IMR-90 (cell line): Measurements from ENCODE around the gene CTNNA2. TPM values are rescaled to one million over a fixed set of nuclear protein-coding genes. Genes with fewer than 3 reads are reported as not detected.

Experiments
- ATAC-seq: fragments of 200-7000 bp; cut with Tn5 transposase; 2 replicates; pipeline ENCODE4 v1.9.1; 2020; ENCODE audit warnings: low read depth, mild to moderate bottlenecking, moderate library complexity
- BruUV-seq: library from RNA; stranded (reverse); fragments of 400-500 nt; replicated peaks from 2 replicates; lab custom pipeline; 2021; lab: Mats Ljungman, UMichigan
- CTCF ChIA-PET: fragments of 300-600 bp; formaldehyde crosslinking; extraction: SDS; loops from one replicate; lab custom pipeline; 2021; ENCODE audit warnings: antibody characterized with exemption; lab: Yijun Ruan, JAX
- POLR2A ChIA-PET: fragments of 300-600 bp; sonication (Branson Sonifier 250); formaldehyde crosslinking; loops from one replicate; lab custom pipeline; 2022; ENCODE audit warnings: antibody characterized with exemption; ENCODE audit not compliant: unreplicated experiment; lab: Charles Lee
- DNase-seq: peaks from one replicate; pipeline ENCODE4 v3.0.0; 2013
- H2AFZ ChIP-seq: replicated peaks from 2 replicates; pipeline ENCODE3; 2013; ENCODE audit warnings: low read length, mild to moderate bottlenecking; ENCODE audit not compliant: poor library complexity
- H2AK5ac ChIP-seq: 2 replicates; pipeline ENCODE4 v1.6.1; 2013; ENCODE audit warnings: low read depth, low read length, inconsistent platforms
- H2AK9ac ChIP-seq: replicated peaks from 2 replicates; pipeline ENCODE3; 2013; ENCODE audit warnings: mild to moderate bottlenecking, low read depth, low read length, moderate library complexity; ENCODE audit not compliant: poor library complexity
- H2BK120ac ChIP-seq: 2 replicates; pipeline ENCODE4 v1.6.1; 2013; ENCODE audit warnings: low read depth, low read length, inconsistent platforms
- H2BK15ac ChIP-seq: 3 replicates; pipeline ENCODE4 v1.6.1; 2013; ENCODE audit warnings: low read depth, low read length, inconsistent platforms
- H2BK20ac ChIP-seq: 2 replicates; pipeline ENCODE4 v1.6.1; 2013; ENCODE audit warnings: low read depth, mild to moderate bottlenecking, inconsistent platforms, low read length, moderate library complexity
- H2BK5ac ChIP-seq: 2 replicates; pipeline ENCODE4 v1.6.1; 2013; ENCODE audit warnings: mild to moderate bottlenecking, low read depth, low read length, inconsistent platforms; ENCODE audit not compliant: poor library complexity, severe bottlenecking
- H3K14ac ChIP-seq: replicated peaks from 2 replicates; pipeline ENCODE4 v1.6.1; 2013; ENCODE audit warnings: low read depth, low read length, inconsistent platforms
- H3K18ac ChIP-seq: 2 replicates; pipeline ENCODE4 v1.6.1; 2013; ENCODE audit warnings: low read depth, low read length, control low read depth
- H3K23ac ChIP-seq: 2 replicates; pipeline ENCODE4 v1.6.1; 2013; ENCODE audit warnings: low read depth, low read length, inconsistent platforms
- H3K27ac ChIP-seq: 2 replicates; pipeline ENCODE4 v1.5.1; 2013; ENCODE audit warnings: mild to moderate bottlenecking, control low read depth, low read length; ENCODE audit not compliant: insufficient read depth
- H3K27me3 ChIP-seq: 2 replicates; pipeline ENCODE4 v1.6.1; 2013; ENCODE audit warnings: low read length; ENCODE audit not compliant: control insufficient read depth, insufficient read depth
- H3K36me3 ChIP-seq: 2 replicates; pipeline ENCODE4 v1.6.1; 2013; ENCODE audit warnings: low read length, mixed read lengths; ENCODE audit not compliant: control insufficient read depth, insufficient read depth
- H3K4ac ChIP-seq: 2 replicates; pipeline ENCODE4 v1.6.1; 2013; ENCODE audit warnings: low read depth, low read length, inconsistent platforms
- H3K4me1 ChIP-seq: 2 replicates; pipeline ENCODE4 v1.6.1; 2013; ENCODE audit warnings: low read length, mixed read lengths; ENCODE audit not compliant: control insufficient read depth, insufficient read depth
- H3K4me2 ChIP-seq: 2 replicates; pipeline ENCODE4 v1.6.1; 2013; ENCODE audit warnings: low read depth, mild to moderate bottlenecking, control low read depth, low read length, moderate library complexity
- H3K4me3 ChIP-seq: 2 replicates; pipeline ENCODE4 v1.5.1; 2013; ENCODE audit warnings: low read depth, mild to moderate bottlenecking, control low read depth, low read length, moderate library complexity; ENCODE audit not compliant: insufficient read depth
- H3K56ac ChIP-seq: 2 replicates; pipeline ENCODE4 v1.6.1; 2013; ENCODE audit warnings: low read length, inconsistent platforms; ENCODE audit not compliant: insufficient read depth; ENCODE audit errors: extremely low read depth
- H3K79me1 ChIP-seq, 2 experiments: 2 replicates each; pipeline ENCODE4 v1.6.1; 2013; ENCODE audit warnings: low read length in 2 of 2, inconsistent platforms in 1 of 2, low read depth in 1 of 2
- H3K9ac ChIP-seq: 2 replicates; pipeline ENCODE4 v1.6.1; 2013; ENCODE audit warnings: low read depth, low read length, control low read depth
- H3K9me1 ChIP-seq: 2 replicates; pipeline ENCODE4 v1.6.1; 2013; ENCODE audit warnings: low read length, inconsistent platforms; ENCODE audit not compliant: insufficient read depth
- H3K9me3 ChIP-seq: 2 replicates; pipeline ENCODE4 v1.6.1; 2013; ENCODE audit warnings: low read length; ENCODE audit not compliant: control insufficient read depth, insufficient read depth
- H4K20me1 ChIP-seq: 2 replicates; pipeline ENCODE4 v1.6.1; 2013; ENCODE audit warnings: low read length, inconsistent platforms; ENCODE audit not compliant: insufficient read depth
- H4K5ac ChIP-seq: 2 replicates; pipeline ENCODE4 v1.6.1; 2013; ENCODE audit warnings: mild to moderate bottlenecking, low read depth, low read length, control low read depth
- H4K8ac ChIP-seq, 2 experiments: 2 replicates each; pipeline ENCODE4 v1.6.1; 2013; ENCODE audit warnings: low read depth in 2 of 2, low read length in 2 of 2, control low read depth in 1 of 2, inconsistent platforms in 1 of 2
- H4K91ac ChIP-seq: 2 replicates; pipeline ENCODE4 v1.6.1; 2013; ENCODE audit warnings: low read depth, low read length, inconsistent platforms; ENCODE audit not compliant: insufficient read depth
- RAD21 ChIP-seq: IDR thresholded peaks from 2 replicates; pipeline ENCODE4 v1.6.1; 2012; ENCODE audit warnings: low read length, improper control_type of control experiment
- RFX5 ChIP-seq: IDR thresholded peaks from 2 replicates; pipeline ENCODE4 v1.8.0; 2012; ENCODE audit warnings: low read depth, mild to moderate bottlenecking, low read length, moderate library complexity
- WGBS, 2 experiments: methylation state at CpG; one replicate each; pipeline versions ENCODE4 v1.1.5 to v1.1.7; 2013; ENCODE audit warnings: missing lambda C conversion rate in 2 of 2; ENCODE audit not compliant: insufficient read length in 1 of 2; ENCODE audit errors: extremely low coverage in 2 of 2; 5-methylcytosine and 5-hydroxymethylcytosine counted together
- dilution Hi-C: fragments of 300-500 bp; cut with HindIII; formaldehyde crosslinking; loops from one replicate; pipeline ENCODE4 v1.14.3; 2018; ENCODE audit warnings: low sequenced_read_pairs; ENCODE audit not compliant: unreplicated experiment
- in situ Hi-C: fragments of 300-500 bp; cut with MboI; formaldehyde crosslinking; loops from 3 replicates; pipeline ENCODE4 v1.14.3; 2019; ENCODE audit warnings: low sequenced_read_pairs, inconsistent platforms, mixed read lengths
- intact Hi-C: fragments of 100-400 bp; cut with micrococcal nuclease; formaldehyde crosslinking; loops from 2 replicates; pipeline ENCODE4 v1.10.0; 2022
- polyA plus RNA-seq, 3 experiments: library from polyadenylated mRNA; depleted of rRNA; stranded (reverse); fragments of >200 nt; gene quantifications; 2 replicates each; pipeline ENCODE4 v1.2.3, GENCODE V29; 2012; ENCODE audit warnings: low replicate concordance in 1 of 3
- total RNA-seq: library from RNA; depleted of rRNA; stranded (reverse); fragments of >200 nt; gene quantifications from 2 replicates; pipeline ENCODE4 v1.2.3, GENCODE V29; 2012
- TF ChIP-seq, protein P1 (sequence below): fragments of 150-350 bp; IDR thresholded peaks from 2 replicates; pipeline ENCODE4 v1.6.1; 2016; ENCODE audit warnings: low read depth, mild to moderate bottlenecking, low read length, moderate library complexity, borderline replicate concordance

Gene CTNNA2
- total and polyA plus RNA-seq, 2 of the 4 experiments (the other 2 are of a cell fraction), result not detected

DNA sequence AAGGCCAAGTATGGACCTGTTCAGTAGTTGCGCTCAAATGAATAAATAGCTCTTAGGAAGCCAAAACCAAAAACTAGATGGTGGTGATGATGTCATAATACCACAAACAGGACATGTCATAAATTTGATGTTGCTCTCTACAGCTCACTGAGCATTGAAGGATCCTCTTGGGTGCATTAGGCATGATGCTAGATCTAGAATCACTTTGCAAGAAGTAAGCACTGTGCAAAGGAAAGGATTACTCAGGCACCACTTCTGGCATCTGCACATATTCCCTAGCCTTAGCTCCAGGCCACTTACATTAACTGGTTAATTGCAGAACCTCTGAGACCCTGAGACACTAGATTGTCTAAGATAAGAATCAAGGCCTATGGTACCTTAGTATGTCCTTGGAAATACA is 733.7 kb downstream of the CTNNA2 start:
- Histone ChIP-seq H3K27ac (no peak overlapping the region), H3K4me2 (no peak overlapping the region), H2BK120ac (no peak overlapping the region), H2BK20ac (no peak overlapping the region), H3K36me3 (no peaks in the 10 kb centered on the region), H3K9me3 (no peaks in the 10 kb centered on the region), H4K8ac (no peak overlapping the region), H3K4me1 (no peaks in the 10 kb centered on the region), H2AFZ (no peak overlapping the region), H3K23ac (no peak overlapping the region), H3K4me3 (no peak overlapping the region), H3K27me3 (no peaks in the 10 kb centered on the region; the same call in none of the 2 replicates), H3K18ac (no peak overlapping the region), H3K9me1 (no peaks in the 10 kb centered on the region), H2AK9ac (no peak overlapping the region), H2BK15ac (no peak overlapping the region), H3K14ac (no peak overlapping the region), H3K56ac (no peak overlapping the region), H4K5ac (no peak overlapping the region), H4K20me1 (no peaks in the 10 kb centered on the region), H3K79me1 (no peaks in the 10 kb centered on the region), H3K4ac (no peak overlapping the region), H2AK5ac (no peak overlapping the region), H3K9ac (no peak overlapping the region), H2BK5ac (no peak overlapping the region), H4K91ac (no peak overlapping the region)
- in situ Hi-C loops (no loop called here), dilution Hi-C loops (no loop called here), intact Hi-C loops (no loop called here)
- no peak for TF ChIP-seq RFX5
- no peak for TF ChIP-seq RAD21
- TF ChIP-seq, protein P1, sequence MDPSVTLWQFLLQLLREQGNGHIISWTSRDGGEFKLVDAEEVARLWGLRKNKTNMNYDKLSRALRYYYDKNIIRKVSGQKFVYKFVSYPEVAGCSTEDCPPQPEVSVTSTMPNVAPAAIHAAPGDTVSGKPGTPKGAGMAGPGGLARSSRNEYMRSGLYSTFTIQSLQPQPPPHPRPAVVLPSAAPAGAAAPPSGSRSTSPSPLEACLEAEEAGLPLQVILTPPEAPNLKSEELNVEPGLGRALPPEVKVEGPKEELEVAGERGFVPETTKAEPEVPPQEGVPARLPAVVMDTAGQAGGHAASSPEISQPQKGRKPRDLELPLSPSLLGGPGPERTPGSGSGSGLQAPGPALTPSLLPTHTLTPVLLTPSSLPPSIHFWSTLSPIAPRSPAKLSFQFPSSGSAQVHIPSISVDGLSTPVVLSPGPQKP, result no peak
- ATAC-seq, result no peak
- no TSS peak for BruUV-seq
- DNase-seq, result no peak
- CTCF ChIA-PET, result no interaction called here
- no CpG with 5 or more reads among the region's 1 CpG for WGBS, 2 experiments
- POLR2A ChIA-PET, result no interaction called here
